HG03469 (cell line): Measurements from ENCODE around the gene NKAIN4.

Experiments
- ATAC-seq: cut with Tn5 transposase; IDR thresholded peaks from one replicate; pipeline ENCODE4 v1.9.1; 2021; ENCODE audit warnings: mild to moderate bottlenecking, moderate library complexity, moderate number of reproducible peaks; ENCODE audit not compliant: unreplicated experiment

NKAIN4 gene

DNA sequence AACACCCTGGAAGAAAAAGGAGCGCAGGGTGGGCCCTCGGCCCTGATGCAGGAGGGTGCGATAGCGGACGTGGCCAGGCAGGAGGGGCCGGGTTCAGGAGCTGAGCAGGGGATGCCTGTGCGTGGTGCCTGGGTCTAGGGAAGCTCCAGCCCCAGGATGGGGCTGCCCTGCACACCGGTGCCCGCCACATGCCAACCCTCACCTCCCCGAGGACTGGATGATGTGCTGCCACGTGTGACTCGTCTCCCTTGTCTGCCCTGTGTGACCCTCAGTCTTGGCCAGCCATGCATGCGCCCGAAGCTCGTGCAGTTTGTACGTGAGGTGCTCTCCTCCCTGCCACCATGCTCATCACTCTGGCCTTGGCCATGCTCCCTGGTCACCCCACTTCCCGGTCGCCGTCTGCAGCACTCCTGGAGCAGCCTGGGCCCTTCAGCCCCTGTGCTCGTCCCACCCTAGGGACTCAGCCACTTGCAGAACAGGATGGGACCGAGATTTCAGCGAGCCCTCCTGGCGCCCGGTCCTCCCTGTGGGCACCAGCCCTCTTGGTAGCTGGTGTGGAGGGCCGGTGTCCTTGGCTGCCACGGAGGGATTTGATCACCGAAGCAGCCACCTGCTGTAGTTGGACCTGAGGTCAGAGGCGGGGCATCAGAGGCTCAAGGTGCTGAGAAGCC lies 34.5 kb upstream of the NKAIN4 start:
- ATAC-seq: no peak

DNA sequence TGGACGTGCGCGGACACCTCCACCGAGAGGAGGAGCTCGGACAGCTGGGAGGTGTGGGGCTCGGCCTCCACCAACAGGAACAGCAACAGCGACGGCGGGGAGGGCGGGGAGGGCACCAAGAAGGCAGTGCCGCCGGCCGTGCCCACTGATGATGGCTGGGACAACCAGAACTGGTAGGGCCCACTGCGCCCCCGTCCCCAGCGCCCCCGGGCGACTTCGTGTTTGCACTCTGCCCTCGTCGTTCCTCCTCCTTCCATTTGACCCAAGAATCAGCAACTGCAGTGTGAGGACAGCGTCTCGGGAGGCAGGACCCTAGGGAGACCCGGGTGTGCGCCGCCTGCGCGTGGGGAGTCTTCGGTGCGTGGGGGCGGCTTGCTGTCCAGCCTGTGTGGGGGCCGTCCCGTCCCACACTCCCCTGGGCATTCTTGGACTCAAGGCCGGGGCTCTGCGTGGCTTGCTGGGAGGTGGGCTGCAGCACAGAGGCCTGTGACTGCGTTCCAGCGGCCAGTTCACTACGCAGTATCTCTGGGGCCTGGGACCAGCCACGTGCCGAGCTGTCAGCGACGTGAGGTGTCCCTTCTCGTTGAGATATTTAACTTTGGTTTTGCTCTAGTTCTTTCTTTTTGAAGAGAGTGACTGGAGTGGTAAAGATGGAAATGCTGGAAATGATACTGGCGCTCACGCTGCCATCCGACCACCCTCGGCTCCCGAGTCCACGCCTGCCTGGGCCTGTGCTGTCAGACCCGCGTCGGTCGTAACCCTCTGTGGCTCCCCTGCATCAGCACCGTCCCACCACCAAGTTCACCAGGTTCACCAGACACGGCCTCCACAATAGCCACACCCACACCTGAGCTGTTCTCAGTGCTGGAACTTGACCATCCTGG lies 33.7 kb upstream of the NKAIN4 start:
- no peak for ATAC-seq

DNA sequence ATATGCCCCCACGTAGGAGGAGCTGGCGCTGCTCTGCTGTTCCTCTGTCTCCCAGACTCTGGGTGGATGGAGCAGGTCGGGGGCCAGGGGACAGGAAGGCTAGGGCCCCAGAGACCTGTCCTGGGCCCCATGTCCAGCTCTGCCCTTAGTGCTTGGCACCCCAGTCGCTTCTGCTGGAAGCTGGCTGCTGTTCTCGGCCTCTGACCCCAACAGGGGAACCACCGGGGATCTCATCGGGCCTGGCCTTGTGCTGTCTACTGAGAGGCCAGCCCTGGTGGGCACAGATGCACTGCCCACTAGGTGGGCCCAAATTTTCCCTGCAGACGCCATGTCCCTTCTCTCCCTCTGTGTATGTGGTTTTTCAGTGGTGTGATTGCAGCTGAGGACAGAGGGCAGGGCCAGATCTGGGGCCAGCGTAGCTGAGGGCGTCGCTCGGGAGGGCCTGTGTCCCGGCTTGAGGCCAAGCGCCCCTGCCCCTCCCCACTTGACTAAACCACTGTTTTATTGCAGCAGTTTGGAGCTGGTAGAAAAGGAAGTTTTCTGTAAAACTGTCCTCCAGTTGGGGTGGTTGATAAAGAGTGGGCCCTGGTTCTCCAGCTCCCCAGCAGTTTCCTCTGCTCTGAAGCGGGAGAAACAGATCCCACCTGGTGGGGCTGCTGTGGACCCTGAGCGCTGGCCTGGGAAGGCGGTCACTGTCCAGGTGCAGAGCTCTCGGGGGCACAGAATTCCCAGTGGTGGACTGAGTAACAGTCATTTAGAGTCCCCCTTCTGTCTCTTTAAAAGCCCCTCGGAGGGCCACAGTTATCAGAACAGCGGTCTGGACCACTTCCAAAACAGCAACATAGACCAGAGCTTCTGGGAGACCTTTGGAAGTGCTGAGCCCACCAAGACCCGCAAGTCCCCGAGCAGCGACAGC lies 32.8 kb upstream of the NKAIN4 start:
- no peak for ATAC-seq

DNA sequence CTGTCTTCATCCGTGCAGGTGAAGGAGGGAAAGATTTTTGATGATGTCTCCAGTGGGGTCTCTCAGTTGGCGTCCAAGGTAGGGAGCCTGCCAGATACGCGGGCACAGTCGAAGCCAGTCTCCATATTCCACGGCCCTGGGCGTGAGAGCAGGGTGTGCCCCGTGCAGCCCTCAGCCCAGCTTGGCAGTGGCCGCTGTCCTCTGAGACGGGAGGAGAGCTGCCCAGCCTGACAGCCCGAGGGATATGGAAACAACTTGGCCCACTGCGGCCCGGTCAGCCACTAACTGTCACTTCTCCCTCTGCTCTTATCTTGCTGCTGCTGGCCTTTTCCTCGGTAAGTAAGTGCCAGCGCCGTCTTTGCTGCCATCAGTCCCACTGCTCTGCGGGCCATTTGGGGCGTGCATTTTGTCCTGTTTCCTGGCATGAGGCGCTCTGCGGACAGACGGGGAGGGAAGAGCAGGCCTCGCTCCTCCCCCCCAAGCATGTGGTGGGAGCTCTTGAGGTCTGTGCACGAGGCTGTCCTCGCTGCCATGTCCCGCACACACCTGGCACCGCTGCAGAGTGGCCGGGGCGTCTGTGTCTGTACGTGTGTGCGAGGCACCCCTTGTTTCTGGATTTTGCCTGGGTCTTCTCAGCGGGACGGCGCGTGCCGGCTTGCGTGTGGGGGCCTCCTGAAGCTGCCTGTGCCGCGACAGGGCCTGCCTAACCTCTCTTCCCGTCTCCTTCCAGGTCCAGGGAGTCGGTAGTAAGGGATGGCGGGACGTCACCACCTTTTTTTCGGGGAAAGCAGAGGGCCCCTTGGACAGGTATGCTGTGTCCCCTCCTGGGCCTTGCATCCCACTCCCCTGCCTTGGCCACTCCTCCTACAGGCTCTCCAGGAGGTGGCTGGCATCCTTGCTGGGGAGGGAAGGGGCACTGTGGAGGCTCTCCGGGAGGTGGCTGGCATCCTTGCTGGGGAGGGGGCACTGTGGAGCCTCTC lies 31.7 kb upstream of the NKAIN4 start:
- ATAC-seq: no peak

DNA sequence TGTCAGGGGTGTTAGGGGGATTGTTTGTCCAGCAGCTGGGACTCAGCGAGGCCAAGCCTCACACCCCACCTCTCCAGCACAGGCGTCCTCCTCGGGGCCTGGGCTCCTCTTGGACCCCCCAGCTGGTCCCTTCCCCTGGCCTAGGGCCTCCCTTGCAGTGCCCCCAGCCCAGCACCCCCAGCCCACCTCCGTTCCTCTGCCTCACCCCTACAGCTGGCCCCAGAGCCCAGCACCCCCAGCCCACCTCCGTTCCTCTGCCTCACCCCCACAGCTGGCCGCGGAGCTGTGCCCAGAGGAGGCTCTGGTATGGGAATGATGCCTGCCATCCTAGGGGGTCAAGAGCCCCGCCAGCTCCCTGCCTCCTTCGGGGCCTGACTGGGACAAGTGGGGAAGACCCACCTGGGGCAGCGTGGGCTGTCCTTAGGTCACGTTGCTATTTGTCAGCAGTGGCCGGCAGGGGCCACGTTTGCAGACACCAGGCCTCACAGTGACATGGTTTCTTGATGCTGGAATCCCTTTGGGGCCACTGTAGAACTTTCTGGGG lies 30.8 kb upstream of the NKAIN4 start:
- ATAC-seq: no peak

DNA sequence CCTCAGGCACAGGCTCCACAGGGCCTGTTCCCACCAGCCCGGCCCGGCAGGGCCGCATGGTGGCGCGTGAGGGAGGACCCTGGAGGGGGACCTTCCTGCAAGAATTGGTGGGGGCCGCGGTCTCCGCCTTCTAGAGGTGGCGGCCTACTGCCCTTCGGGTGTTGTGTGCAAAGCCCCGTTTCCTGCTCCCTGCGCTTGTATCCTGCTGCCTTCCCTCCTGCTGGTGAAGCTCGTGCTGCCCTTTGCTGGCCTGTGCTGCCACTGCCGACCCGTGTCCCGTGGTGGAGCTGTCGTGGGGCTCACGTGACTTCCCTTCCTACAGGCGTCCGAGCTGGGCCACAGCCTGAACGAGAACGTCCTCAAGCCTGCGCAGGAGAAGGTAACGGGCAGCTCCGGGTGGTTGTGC lies 30.3 kb upstream of the NKAIN4 start:
- ATAC-seq: no peak

DNA sequence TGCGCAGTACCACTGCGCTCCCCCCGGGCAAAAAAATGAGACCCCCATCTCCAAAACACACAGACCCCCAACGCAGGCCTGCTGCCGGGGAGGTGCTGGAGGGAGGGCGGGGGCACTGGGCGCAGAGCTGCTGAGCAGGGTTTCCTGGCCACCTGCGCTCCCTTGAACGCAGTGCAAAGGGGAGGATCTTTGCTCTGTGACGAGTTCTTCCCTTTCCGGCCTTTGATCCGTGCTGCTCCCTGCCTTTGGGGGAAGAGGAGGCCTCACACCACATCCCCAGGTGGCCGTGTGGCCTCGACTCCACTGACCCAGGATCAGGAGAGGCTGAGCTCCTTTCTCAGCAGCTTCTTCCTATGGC lies 29.8 kb upstream of the NKAIN4 start:
- no peak for ATAC-seq

DNA sequence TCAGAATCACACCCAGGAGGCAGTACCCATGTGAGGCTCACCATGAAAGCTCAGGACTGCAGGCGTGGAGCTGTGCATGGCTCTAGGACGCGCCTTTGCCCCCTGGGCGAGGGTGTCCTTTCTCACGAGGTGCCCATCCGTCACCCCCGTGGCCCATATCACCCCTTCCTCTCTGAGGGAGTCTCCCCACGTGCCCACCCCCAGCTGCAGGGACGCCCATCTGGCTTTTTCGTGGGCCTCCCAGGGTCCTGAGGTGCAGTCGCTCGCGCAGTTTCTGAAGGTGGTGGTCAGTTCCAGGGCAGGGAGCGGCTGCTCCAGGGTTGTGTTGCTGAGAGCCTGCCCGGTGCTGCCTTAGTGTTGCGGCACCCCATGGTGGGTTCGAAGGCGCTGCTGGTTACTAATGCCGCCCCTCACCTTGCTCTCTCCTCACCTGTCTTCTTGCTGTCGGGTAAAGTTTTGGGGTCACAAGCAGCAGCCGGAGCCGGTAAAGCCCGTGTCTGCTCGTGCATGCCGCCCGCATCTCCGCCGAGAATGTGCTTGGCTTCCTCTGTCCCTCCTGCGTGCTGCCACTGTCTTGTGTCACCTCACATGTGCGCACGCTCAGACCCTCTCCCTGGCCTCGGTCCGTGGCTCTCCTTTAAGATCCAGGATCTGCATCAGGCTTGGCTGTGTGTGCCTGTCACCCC lies 29.3 kb upstream of the NKAIN4 start:
- ATAC-seq: no peak

DNA sequence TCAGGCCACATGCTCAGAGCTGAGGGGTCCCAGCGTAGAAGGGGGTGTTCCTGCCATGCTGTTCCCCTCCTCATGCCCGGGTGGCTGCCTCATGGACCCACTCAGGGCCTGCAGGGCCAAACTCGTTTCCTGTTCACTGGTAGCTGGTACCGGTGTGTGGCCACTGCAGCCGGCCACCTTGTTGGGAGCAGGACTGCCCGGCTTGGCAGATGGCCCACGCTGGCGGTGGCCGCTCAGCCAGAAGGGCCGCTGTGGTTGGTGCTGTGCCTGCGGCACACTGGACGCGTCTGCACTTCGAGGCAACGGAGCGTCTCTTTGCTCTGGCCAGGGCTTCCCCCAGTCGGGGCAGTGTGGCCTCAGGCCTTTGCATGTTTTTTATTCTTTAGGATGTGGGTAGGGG lies 28.7 kb upstream of the NKAIN4 start:
- ATAC-seq: no peak

DNA sequence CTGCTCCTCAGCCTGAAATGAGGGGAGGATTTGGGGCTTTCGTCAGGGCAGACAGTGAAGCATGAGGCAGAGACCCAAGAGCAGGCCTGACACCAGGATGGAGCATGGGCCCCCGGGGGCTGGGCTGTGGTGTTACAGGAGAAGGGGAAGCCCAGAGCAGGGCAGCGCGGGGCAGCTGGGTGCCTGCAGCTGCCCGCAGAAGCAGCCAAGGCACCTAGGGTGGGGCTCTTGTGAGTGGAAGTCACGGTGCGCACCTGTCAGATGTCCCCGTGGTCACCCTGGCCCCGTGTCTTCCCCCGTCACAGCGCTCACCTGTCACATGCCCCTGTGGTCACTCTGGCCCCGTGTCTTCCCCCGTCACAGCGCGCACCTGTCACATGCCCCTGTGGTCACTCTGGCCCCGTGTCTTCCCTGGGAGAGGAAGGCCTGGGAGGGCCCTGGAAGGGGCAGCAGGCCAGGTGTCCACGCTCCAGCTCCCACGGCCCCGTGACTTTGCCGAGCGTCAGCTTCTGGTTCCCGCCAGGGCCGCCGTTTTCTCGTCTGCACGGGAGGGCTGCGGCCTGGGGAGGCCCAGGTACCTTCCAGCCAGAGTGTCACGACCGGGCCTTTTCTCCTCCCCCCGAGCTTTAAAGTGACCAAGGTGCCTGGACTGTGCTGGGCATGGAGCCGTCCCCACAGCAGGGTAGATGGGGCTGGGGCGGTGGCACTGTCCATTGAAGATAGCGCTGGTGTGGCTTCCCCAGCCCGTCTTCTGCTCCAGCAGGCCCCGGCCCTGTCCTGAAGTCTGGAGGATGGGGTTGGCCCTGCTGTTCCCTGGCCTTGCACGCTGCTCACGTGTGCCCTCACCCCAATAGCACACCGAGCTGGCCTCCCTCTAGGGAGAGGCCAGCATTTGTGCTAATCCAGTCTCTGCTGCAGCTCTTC lies 27.7 kb upstream of the NKAIN4 start:
- no peak for ATAC-seq

DNA sequence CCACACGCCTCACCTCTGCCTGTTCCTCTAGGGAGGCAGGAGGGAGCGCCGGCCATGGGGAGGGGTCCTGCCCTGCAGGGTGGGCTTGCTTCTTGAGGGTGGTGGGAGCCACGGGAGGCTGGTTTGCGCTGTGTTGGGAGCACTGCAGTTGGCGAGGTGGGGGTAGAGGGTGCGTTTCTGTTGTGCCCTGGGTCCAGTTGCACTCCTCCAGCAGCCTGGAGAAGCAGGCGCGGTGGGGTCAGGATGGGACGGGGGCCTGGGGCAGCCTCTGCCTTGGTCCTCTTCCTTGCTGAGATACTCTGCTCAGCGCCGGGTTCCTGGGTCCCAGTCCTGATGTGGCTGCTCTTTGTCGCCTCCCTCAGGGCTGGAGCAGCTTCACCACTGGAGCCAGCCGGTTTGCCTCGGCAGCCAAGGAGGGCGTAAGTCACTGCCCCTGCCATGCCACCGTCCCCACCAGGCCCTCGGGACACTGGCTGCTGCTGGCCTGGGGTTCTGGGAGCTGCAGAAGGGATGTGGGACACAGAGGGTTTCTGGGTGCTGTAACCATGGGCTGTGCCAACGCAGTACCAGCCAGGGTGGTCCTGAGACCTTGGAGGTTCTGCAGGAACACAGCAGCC lies 26.8 kb upstream of the NKAIN4 start:
- no peak for ATAC-seq

DNA sequence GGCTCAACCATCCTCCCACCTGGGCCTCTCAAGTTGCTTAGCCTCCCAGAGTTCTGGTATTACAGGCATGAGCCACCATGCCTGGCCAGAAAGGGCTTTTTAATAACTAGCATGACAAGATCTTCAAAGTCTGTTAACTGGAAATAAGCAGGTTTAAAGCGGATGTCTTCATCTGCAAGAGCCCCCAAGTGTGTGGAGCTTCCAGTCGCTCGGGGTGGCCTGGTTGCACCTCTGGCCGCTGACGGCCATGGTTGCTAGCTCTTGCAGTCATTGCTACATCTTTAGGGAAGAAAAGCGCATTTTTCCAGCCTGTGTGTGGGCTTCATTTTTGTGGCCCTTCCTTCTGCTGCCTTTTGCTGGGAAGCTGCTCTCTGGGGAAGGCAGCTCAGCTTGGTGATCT lies 26.1 kb upstream of the NKAIN4 start:
- no peak for ATAC-seq

DNA sequence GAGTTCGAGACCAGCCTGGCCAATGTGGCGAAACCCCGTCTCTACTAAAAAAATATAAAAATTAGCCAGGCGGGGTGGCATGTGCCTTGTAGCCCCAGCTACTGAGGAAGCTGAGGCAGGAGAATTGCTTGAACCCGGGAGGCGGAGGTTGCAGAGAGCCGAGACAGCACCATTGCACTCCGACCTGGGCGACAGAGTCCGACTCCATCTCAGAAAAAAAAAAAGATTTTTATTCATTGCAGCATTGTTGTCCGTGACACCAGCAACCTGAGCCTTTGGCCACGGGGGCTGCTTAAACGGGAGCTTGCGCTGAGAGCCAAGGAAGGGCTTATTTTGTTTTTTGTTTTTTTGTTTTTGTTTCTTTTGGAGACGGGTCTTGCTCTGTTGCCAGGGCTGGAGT lies 25.7 kb upstream of the NKAIN4 start:
- ATAC-seq: no peak

DNA sequence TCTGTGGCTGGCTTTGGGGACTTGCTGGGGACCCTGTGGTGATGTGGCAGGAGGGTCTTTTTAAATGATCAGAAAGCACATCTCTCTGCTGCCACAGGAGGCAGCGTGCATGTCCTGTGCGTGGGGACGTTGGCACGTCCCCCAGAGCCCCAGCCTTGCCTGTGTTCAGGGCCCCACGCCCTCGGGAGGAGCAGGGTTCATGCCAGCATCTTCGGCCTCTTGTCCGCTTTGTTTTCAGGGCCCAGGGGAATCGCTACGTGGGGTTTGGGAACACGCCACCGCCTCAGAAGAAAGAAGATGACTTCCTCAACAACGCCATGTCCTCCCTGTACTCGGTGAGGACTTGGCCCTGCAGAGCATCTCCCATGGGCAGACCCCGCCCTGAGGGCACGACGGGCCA lies 24.4 kb upstream of the NKAIN4 start:
- no peak for ATAC-seq

DNA sequence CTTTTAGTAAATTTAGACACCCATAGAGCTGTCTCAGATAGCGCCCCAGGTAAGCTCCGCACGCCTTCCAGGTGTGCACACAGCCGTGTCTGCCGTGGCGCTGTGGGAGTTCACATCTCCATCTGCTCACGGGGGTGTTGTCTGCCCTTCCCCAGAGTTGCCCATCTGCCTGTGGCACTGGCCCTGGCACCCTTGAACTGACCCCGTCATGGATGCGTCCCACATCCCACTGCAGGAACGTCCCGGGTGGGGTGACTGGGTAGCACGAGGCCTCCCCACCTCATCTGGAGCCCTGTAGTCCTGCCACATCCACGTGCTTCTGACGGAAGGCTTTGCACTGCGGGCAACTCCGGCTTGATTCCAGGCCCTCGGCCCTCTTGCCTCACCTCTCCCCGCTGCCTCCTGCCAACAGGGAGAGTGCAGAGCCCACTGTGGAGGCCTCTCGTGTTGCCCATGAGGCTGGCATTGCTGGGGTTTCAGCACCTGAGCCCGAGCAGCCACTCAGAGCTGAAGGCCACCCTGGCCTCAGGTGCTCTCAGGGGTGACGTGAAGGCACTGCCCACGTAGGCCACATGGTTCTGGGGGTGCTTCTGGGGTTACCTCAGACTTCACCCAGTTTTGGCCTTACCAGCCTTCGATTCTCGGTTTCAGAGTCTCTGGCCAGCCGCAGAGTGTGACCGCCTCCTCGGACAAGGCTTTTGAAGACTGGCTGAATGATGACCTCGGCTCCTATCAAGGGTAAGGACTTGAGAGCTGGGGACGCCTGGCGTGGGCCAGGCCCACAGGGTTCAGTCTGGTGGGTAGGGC lies 23.4 kb upstream of the NKAIN4 start:
- ATAC-seq: no peak

DNA sequence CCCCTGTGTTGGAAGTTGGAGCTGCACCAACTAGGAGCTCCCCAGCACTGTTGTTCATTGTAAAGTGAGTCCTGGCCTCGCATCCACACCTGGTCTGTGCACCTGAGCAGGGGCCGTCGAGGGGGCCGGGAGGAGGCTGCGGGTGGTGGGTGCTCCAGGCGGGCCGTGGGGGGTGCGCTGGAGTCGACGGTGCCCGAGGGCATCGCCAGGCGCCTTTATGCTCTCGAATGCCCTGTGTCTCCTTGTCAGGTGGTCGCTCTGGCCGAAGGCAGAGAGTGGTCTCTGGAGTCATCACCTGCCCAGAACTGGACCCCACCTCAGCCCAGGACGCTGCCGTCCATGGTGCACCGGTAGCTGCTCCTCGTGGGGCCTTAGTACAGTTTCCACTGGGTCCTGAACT lies 22.7 kb upstream of the NKAIN4 start:
- ATAC-seq: no peak

DNA sequence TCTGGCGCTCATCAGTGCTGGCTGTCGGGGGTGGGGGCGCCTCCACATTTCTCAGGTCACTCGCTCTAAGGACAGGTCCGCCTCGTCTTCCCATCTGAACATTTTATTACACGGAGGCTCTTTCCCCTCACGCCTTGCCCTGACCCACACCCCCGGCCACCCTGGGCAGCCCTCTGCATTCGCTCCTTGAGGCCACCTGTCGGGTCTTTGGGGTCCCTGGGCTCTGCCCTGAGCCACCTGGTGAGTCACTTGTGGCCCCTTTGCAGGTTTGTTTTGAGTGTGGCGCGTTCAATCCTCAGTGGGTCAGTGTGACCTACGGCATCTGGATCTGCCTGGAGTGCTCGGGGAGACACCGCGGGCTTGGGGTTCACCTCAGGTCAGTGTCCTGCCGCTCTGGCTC lies 21.6 kb upstream of the NKAIN4 start:
- no peak for ATAC-seq
